ENCODE measurements around the gene MSN.

Gene MSN

GRCh38 chrX:65689377-65689776, 21.9 kb downstream of the MSN start:
- no peak for TF ChIP-seq CTCF (IDR thresholded peaks at IDR 0.05; ENCODE audit: extremely low read depth, missing control alignments)
- DNase-seq (ENCODE audit: low spot score): no peak

GRCh38 chrX:65690057-65690855, 22.8 kb downstream of the MSN start:
- DNase-seq (ENCODE audit: low spot score): no peak
- TF ChIP-seq CTCF (IDR thresholded peaks at IDR 0.05; ENCODE audit: extremely low read depth, missing control alignments): no peak

- no peak for TF ChIP-seq CTCF (IDR thresholded peaks at IDR 0.05; ENCODE audit: extremely low read depth, missing control alignments)
- DNase-seq (ENCODE audit: low spot score): no peak
Measured at GRCh38 chrX:65695849-65696449, 28.5 kb downstream of the MSN start.

- TF ChIP-seq CTCF (IDR thresholded peaks at IDR 0.05; ENCODE audit: extremely low read depth, missing control alignments): no peak
- DNase-seq (ENCODE audit: low spot score): no peak
Measured at GRCh38 chrX:65696613-65697012, 29.2 kb downstream of the MSN start.

- no peak for DNase-seq (ENCODE audit: low spot score)
- TF ChIP-seq CTCF (IDR thresholded peaks at IDR 0.05; ENCODE audit: extremely low read depth, missing control alignments): no peak
Measured at GRCh38 chrX:65697211-65697641, 29.8 kb downstream of the MSN start.

- TF ChIP-seq CTCF (IDR thresholded peaks at IDR 0.05; ENCODE audit: extremely low read depth, missing control alignments): no peak
- peak; percentile 29 for DNase-seq (ENCODE audit: low spot score)
Measured at GRCh38 chrX:65697915-65698796, 30.7 kb downstream of the MSN start.

GRCh38 chrX:65702956-65703355, 35.5 kb downstream of the MSN start:
- no peak for DNase-seq (ENCODE audit: low spot score)
- TF ChIP-seq CTCF (IDR thresholded peaks at IDR 0.05; ENCODE audit: extremely low read depth, missing control alignments): no peak
